ENCODE results near the gene MAP4. TPM values are rescaled to one million over a fixed set of nuclear protein-coding genes. Genes with fewer than 3 reads are reported as not detected.

MAP4 gene
- total RNA-seq, 1 donor, result 158 TPM

DNA sequence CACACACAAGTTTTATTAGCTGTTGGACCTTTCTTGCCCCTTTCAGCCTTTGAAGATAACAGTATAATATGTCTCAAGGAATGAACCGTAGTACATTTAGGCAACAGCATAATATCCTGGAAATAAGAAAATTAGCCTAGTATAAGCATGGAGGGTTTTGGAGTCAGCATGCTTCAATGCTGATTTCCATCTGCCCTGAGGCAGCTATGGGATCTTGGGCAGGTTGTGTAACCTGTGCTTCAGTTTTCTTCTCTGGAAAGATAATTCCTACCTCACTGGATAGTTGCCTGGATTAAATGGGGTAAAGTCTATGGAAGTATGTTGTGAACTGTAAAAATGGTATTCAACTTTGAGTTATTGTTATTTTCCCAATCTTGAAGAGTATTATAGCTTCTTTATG, 211.6 kb downstream of the MAP4 start:
- H3K36me3 ChIP-seq (ENCODE audit: insufficient read depth, low read length), result peaks cover 6% of the 10 kb centered on the region
- no peak overlapping the region for H3K4me3 ChIP-seq (ENCODE audit: insufficient read depth, low read length)
- peaks cover 15% of the 10 kb centered on the region for H3K4me1 ChIP-seq (ENCODE audit: insufficient read depth, low read length)
- H3K9me3 ChIP-seq (ENCODE audit: low read depth, low read length), result no peaks in the 10 kb centered on the region
- H3K27ac ChIP-seq (ENCODE audit: low read depth, low read length), result no peak overlapping the region
- no peaks in the 10 kb centered on the region for H4K20me1 ChIP-seq (ENCODE audit: insufficient read depth, low read length)
- no peak overlapping the region for H3K4me2 ChIP-seq (ENCODE audit: insufficient read depth, low read length)
- no peak for DNase-seq (ENCODE audit: insufficient read length, low spot score, missing footprints)
- H2AFZ ChIP-seq (ENCODE audit: low read length), result no peak overlapping the region
- H3K79me2 ChIP-seq (ENCODE audit: insufficient read depth, low read length), result peaks cover 24% of the 10 kb centered on the region
- H3K27me3 ChIP-seq (ENCODE audit: insufficient read depth, low read length), result no peaks in the 10 kb centered on the region
- TF ChIP-seq, protein P1, sequence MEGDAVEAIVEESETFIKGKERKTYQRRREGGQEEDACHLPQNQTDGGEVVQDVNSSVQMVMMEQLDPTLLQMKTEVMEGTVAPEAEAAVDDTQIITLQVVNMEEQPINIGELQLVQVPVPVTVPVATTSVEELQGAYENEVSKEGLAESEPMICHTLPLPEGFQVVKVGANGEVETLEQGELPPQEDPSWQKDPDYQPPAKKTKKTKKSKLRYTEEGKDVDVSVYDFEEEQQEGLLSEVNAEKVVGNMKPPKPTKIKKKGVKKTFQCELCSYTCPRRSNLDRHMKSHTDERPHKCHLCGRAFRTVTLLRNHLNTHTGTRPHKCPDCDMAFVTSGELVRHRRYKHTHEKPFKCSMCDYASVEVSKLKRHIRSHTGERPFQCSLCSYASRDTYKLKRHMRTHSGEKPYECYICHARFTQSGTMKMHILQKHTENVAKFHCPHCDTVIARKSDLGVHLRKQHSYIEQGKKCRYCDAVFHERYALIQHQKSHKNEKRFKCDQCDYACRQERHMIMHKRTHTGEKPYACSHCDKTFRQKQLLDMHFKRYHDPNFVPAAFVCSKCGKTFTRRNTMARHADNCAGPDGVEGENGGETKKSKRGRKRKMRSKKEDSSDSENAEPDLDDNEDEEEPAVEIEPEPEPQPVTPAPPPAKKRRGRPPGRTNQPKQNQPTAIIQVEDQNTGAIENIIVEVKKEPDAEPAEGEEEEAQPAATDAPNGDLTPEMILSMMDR (IDR thresholded peaks at IDR 0.05; ENCODE audit: extremely low read depth, low read depth, low read length), result no peak

DNA sequence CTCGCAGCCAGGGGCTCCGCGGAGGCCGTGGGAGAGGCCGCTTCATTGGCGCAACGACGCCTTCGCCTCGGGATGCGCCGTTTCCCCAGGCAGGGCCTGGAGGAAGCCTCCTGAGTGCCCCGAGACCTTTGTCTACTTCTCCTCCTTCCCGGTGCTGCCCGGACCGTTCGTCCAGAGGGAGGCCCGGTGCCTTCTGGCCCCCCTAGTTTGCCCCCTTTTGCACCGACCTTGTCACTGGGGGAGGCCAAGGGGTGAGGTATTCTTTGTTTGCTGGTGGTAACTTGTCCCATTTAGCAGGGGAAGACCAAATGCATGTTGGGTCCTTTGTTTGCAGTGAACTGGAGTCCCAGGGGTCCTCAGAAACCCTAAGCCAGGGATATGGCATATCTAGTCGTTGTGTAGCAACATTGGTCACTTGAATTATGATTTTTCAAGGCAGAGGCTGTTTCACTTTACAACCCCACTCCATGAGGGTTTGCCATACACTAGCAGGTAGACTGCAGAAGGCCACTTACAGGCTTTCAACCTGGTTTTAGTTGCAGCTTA, 212.7 kb downstream of the MAP4 start:
- Histone ChIP-seq H3K36me3 (ENCODE audit: insufficient read depth, low read length) (peaks cover 2% of the 10 kb centered on the region), H3K9me3 (ENCODE audit: low read depth, low read length) (no peaks in the 10 kb centered on the region), H2AFZ (ENCODE audit: low read length) (peak overlapping the region; percentile 93), H3K4me3 (ENCODE audit: insufficient read depth, low read length) (peak overlapping the region; percentile 84), H3K79me2 (ENCODE audit: insufficient read depth, low read length) (peaks cover 24% of the 10 kb centered on the region), H3K27ac (ENCODE audit: low read depth, low read length) (peak overlapping the region; percentile 89), H3K4me2 (ENCODE audit: insufficient read depth, low read length) (peak overlapping the region; percentile 96), H4K20me1 (ENCODE audit: insufficient read depth, low read length) (no peaks in the 10 kb centered on the region), H3K27me3 (ENCODE audit: insufficient read depth, low read length) (no peaks in the 10 kb centered on the region), H3K4me1 (ENCODE audit: insufficient read depth, low read length) (peaks cover 15% of the 10 kb centered on the region)
- TF ChIP-seq, protein P1 (IDR thresholded peaks at IDR 0.05; ENCODE audit: extremely low read depth, low read depth, low read length), result no peak
- no peak for DNase-seq (ENCODE audit: insufficient read length, low spot score, missing footprints)

DNA sequence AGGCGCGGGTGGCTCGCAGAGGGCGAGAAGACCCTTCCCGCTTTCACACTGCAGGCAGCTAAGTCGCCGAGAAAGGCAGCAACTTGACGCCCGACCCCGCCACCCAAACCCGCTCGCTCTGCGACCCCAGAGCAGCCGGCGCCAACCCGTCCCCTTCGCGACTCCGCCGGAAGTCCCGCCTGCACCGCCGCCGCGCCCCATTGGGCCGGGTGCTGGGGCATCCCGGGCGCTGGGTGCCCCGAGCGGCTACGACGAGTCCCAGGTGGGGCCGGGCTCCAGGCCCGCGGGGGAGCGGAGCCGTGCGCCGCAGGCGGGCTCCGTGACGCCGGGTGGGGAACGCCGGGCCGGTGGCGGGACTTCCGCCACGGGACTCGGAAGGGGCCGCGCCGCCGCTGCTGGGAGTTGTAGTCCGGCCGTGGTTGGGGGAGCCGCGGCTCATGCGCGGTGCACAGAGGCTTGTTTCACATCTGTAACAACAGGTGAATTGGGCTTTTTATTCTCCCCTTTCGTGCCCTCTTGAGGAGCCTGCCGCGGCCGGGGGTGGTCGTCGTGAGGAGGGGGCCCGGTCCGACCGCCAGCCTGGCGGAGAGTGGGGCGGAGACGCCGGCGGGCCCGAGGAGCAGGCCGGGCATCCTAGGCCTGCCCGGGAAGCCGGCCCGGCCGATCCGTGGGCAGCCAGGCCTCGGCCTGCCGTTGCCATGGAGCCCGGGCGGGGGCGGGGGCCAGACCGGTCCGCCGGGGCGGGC, 213.3 kb downstream of the MAP4 start, which contains the start of gene DHX30:
Gene DHX30 (plus strand): TSS at position 405 of the 746 bp plus-strand sequence. CDS start 7,546 bp downstream, outside the sequence.
- no peaks in the 10 kb centered on the region for H3K27me3 ChIP-seq (ENCODE audit: insufficient read depth, low read length)
- H3K9me3 ChIP-seq (ENCODE audit: low read depth, low read length), result no peaks in the 10 kb centered on the region
- peak; percentile 98 for DNase-seq (ENCODE audit: insufficient read length, low spot score, missing footprints)
- no peaks in the 10 kb centered on the region for H4K20me1 ChIP-seq (ENCODE audit: insufficient read depth, low read length)
- H2AFZ ChIP-seq (ENCODE audit: low read length), result peak within 1 kb of the TSS; percentile 97
- peak within 1 kb of the TSS; percentile 96 for H3K4me2 ChIP-seq (ENCODE audit: insufficient read depth, low read length)
- peak within 1 kb of the TSS; percentile 89 for H3K27ac ChIP-seq (ENCODE audit: low read depth, low read length)
- peaks cover 24% of the 10 kb centered on the region for H3K79me2 ChIP-seq (ENCODE audit: insufficient read depth, low read length)
- H3K4me3 ChIP-seq (ENCODE audit: insufficient read depth, low read length), result peak within 1 kb of the TSS; percentile 84
- peaks cover 2% of the 10 kb centered on the region for H3K36me3 ChIP-seq (ENCODE audit: insufficient read depth, low read length)
- H3K4me1 ChIP-seq (ENCODE audit: insufficient read depth, low read length), result peaks cover 15% of the 10 kb centered on the region
- TF ChIP-seq, protein P1 (IDR thresholded peaks at IDR 0.05; ENCODE audit: extremely low read depth, low read depth, low read length), result no peak

Small RNA genes within 50 kb of the gene (small RNA-seq; reads per million reads assigned to genes)
- gene AC124916.2 (not detected), gene MIR1226 (23.4 reads per million, percentile 95 among the genes with 10 or more reads in this experiment), gene RF00019 (not detected), gene RF02271 (not detected)

Other genes starting within 250 kb of the MAP4 start
- gene SMARCC1, start 234.5 kb downstream of the MAP4 start, total RNA-seq, result 46.3 and 46.7 TPM in 2 replicates
- gene DHX30, start 213.3 kb downstream of the MAP4 start, total RNA-seq, result 56.6 and 59.4 TPM in 2 replicates
- gene CDC25A, start 172.0 kb upstream of the MAP4 start, total RNA-seq, result 0.88 and 1.1 TPM in 2 replicates
- not detected in 2 replicates for gene CAMP, start 207.1 kb upstream of the MAP4 start, total RNA-seq
- gene ZNF589, start 224.7 kb upstream of the MAP4 start, total RNA-seq, result 4.7 and 5.0 TPM in 2 replicates